Astrocyte of the spinal cord (primary cell): ENCODE data around the gene SPIRE2.
"Not testable (repeated sequence)": the region's sequence is repeated elsewhere in the genome, so short reads cannot be mapped to it uniquely, and the experiment has no call there.

ENCODE experiments used
- DNase-seq: peaks from one replicate; pipeline ENCODE4 v3.0.0; 2011; ENCODE audit warnings: low read depth, low spot score
- H3K4me3 ChIP-seq: 2 replicates; pipeline ENCODE4 v1.5.1; 2011; ENCODE audit warnings: low read depth, mild to moderate bottlenecking, low read length, moderate library complexity
- CTCF ChIP-seq: IDR thresholded peaks from 2 replicates; pipeline ENCODE4 v1.5.1; 2012; ENCODE audit warnings: low read depth, mild to moderate bottlenecking, low read length, inconsistent platforms
- in situ Hi-C: cut with HindIII; loops from 2 replicates; pipeline ENCODE4 v1.10.0; 2017; ENCODE audit warnings: low sequenced_read_pairs

Gene SPIRE2

GRCh38 chr16:89785523-89786155 is 42.6 kb upstream of the SPIRE2 start:
- in situ Hi-C loops, result no loop called here
- DNase-seq, result no peak
- H3K4me3 ChIP-seq, result no peak overlapping the region

GRCh38 chr16:89786474-89787364 is 41.6 kb upstream of the SPIRE2 start:
- no peak for TF ChIP-seq CTCF
- no peak overlapping the region for H3K4me3 ChIP-seq
- no peak for DNase-seq
- in situ Hi-C loops, result no loop called here

More at GRCh38 chr16:89785523-89786155, 42.6 kb upstream of the SPIRE2 start:
- no peak for TF ChIP-seq CTCF

- in situ Hi-C loops, result no loop called here
- no peak overlapping the region for H3K4me3 ChIP-seq
- TF ChIP-seq CTCF, result no peak
- no peak for DNase-seq
Observed at GRCh38 chr16:89787365-89787805, 40.9 kb upstream of the SPIRE2 start.

- no peak overlapping the region for H3K4me3 ChIP-seq
- TF ChIP-seq CTCF, result no peak
- DNase-seq, result no peak
- in situ Hi-C loops, result no loop called here
Observed at GRCh38 chr16:89791278-89791995, 36.8 kb upstream of the SPIRE2 start.

- TF ChIP-seq CTCF, result peak; percentile 62
- in situ Hi-C loops, result not testable (repeated sequence)
- peak; percentile 29 for DNase-seq
Observed at GRCh38 chr16:89793092-89793491, 35.2 kb upstream of the SPIRE2 start.

GRCh38 chr16:89793955-89794354 is 34.3 kb upstream of the SPIRE2 start:
- H3K4me3 ChIP-seq, result no peak overlapping the region
- in situ Hi-C loops, result no loop called here
- DNase-seq, result no peak
- TF ChIP-seq CTCF, result no peak

More at GRCh38 chr16:89793092-89793491, 35.2 kb upstream of the SPIRE2 start:
- not testable (repeated sequence) for H3K4me3 ChIP-seq
